Activated CD8-positive, alpha-beta memory T cell treated with anti-CD3 and anti-CD28 coated beads, Interleukin-2, amount 50 U/mL, for 24 hours (primary cell): ENCODE results near the gene NVL.
A peak's percentile ranks its signal among the peaks of the same experiment; 100 is the strongest.
"Not testable (repeated sequence)": the region's sequence is repeated elsewhere in the genome, so short reads cannot be mapped to it uniquely, and the experiment has no call there.

Experiments
- DNase-seq: peaks from one replicate; pipeline ENCODE4 v3.0.0-alpha.2; 2020; ENCODE audit errors: extremely low read depth

The NVL gene

GRCh38 chr1:224329842-224330753 lies at the start of gene NVL:
NVL (minus strand) TSS chr1:224330172; CDS start chr1:224330127, 45 bp downstream.
- DNase-seq: peak; percentile 49

- DNase-seq: no peak
Observed at GRCh38 chr1:224378855-224379631, 49.1 kb upstream of the NVL start.

GRCh38 chr1:224377676-224378006 lies 47.7 kb upstream of the NVL start:
- no peak for DNase-seq

- no peak for DNase-seq
Observed at GRCh38 chr1:224375059-224375458, 45.1 kb upstream of the NVL start.

DNA sequence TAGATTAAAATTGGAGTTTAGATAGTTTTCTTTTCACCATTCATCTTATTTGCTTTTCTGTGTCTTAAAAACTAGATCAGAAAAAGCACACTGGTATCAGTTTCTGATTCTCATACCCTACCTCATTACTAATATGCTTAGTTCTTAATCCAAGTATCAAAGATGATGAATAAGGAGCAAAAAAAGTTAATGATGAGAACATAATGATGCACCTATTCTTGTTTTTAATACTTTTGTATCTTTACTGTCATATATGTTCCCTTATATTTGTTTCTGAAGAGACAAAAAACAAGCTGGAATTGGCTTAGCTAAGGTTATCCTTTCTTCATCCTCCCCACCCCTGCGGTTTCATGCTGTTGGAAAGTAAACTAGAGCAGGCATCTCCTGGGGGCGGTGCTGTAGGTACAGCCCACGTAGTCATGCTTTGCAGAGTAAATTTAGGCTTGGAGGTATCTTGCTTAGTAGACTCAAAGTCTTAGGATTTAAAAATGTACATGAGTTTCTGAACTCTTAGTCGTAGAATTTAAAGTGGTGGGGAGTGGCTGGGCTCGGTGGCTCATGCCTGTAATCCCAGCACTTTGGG lies 43.1 kb upstream of the NVL start:
- no peak for DNase-seq

DNA sequence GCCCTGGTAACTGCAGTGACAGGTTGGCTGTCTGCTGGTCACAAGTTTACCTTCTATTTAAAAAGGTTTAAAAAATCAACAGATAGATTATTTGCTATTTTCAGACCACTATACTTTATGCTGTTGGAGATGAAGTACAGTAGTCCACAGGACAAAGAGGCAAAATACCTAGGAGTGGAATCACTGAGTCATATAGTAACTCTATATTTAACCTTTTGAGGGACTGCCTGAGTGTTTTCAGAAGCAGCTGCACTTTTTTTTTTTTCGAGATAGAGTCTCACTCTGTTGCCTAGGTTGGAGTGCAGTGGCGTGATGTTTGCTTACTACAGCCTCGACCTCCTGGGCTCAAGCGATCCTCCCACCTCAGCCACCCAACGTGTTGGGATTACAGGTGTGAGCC lies 38.4 kb upstream of the NVL start:
- DNase-seq: no peak

GRCh38 chr1:224359207-224359606 lies 29.2 kb upstream of the NVL start:
- no peak for DNase-seq

DNA sequence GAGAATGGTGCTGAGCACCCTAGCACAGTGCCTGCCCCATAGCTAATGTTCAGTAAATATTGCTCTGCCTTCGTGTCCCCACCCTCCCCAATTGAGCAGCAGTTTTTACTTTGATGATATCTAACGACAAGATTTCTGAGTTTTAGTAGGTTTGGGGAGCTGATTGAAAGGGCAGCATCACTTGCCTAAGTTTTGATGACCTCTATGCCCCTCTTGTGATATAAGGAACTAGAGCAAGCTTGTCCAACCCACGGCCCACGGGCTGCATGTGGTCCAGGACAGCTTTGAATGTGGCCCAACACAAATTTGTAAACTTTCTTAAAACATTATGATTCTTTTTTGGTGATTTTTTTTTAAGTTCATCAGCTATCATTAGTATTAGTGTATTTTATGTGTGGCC lies 28.3 kb upstream of the NVL start:
- DNase-seq: no peak

DNA sequence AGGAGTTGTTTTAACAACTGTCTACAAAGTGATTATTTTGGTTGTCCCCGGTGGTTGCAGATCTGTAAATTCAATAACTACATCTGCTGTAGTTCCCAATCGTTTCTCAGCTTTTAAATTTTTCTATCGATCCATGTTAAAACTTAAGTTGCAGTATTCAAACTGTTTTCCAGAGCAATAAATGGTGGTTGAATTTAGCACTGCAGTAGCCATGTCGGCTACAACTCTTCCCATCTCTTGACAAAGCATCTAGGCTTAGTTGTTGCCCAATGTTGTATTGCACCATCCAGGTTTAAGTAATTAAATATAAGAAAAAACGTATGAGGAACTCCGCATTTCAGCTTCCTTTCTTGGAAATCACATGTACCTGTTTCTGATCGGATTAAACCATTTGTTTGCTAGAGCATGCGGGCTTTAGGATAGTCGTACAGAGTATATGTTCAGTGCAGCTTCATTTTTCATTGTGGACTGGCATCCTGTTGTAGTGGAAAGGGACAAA lies 27.7 kb upstream of the NVL start:
- DNase-seq: no peak

- DNase-seq: peak; percentile 69
Observed at GRCh38 chr1:224356685-224357625, 27.0 kb upstream of the NVL start, which contains the start of gene CNIH4. CNIH4 (plus strand) TSS chr1:224356879; CDS start chr1:224356925, 46 bp downstream.

- no peak for DNase-seq
Observed at GRCh38 chr1:224353975-224354925, 24.3 kb upstream of the NVL start.

GRCh38 chr1:224352436-224353085 lies 22.6 kb upstream of the NVL start:
- DNase-seq: not testable (repeated sequence)

DNA sequence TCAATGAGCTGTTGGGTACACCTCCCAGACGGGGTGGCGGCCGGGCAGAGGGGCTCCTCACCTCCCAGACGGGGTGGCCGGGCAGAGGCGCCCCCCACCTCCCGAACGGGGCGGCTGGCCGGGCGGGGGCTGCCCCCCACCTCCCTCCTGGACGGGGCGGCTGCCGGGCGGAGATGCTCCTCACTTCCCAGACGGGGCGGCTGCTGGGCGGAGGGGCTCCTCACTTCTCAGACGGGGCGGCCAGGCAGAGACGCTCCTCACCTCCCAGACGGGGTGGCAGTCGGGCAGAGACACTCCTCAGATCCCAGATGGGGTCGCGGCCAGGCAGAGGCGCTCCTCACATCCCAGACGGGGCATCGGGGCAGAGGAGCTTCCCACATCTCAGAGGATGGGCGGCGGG lies 19.7 kb upstream of the NVL start:
- not testable (repeated sequence) for DNase-seq

GRCh38 chr1:224348137-224348536 lies 18.2 kb upstream of the NVL start:
- DNase-seq: no peak

DNA sequence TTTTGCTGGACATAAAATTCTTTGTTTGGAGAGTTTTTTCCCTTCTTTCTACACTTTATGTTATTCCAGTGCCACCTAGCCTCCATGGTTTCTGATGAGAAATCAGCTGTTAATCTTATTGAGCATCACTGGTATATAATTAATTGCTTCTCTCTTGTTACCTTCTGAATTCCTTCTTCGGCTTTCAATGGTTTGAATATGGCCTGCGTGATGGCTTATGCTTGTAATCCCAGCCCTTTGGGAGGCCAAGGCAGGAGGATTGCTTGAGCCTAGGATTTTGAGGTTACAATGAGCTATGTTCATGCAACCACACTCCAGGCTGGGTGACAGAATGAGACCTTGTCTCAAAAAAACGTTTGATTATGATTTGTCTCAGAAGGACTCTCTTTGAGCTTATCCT lies 13.7 kb upstream of the NVL start:
- DNase-seq: no peak

GRCh38 chr1:224340453-224341384 lies 10.7 kb upstream of the NVL start:
- not testable (repeated sequence) for DNase-seq

GRCh38 chr1:224339442-224340033 lies 9.6 kb upstream of the NVL start:
- DNase-seq: no peak
